Upper lobe of left lung (tissue), 4 donors: ENCODE results near the gene PUM1.

ENCODE experiments used
- POLR2A ChIP-seq, 4 donors: fragments of 450-650 bp; IDR thresholded peaks; one replicate each; pipeline ENCODE4 v1.5.1; 2016 to 2017; ENCODE audit warnings: antibody characterized with exemption in 4 of 4, mild to moderate bottlenecking in 2 of 4
- POLR2AphosphoS5 ChIP-seq, 2 donors: sonication (generic); formaldehyde crosslinking; IDR thresholded peaks; one replicate each; pipeline ENCODE4 v1.5.1; 2017; ENCODE audit warnings: antibody characterized with exemption in 2 of 2
- TF ChIP-seq, protein P1 (sequence below), 6 experiments: fragments of 450-650 bp in 4 of 6; fragments of 200-600 bp in 2 of 6; sonication (generic) in 2 of 6; IDR thresholded peaks; one replicate each; pipeline ENCODE4 v1.5.1; 2016 to 2019; ENCODE audit warnings: antibody characterized with exemption in 6 of 6

DNA sequence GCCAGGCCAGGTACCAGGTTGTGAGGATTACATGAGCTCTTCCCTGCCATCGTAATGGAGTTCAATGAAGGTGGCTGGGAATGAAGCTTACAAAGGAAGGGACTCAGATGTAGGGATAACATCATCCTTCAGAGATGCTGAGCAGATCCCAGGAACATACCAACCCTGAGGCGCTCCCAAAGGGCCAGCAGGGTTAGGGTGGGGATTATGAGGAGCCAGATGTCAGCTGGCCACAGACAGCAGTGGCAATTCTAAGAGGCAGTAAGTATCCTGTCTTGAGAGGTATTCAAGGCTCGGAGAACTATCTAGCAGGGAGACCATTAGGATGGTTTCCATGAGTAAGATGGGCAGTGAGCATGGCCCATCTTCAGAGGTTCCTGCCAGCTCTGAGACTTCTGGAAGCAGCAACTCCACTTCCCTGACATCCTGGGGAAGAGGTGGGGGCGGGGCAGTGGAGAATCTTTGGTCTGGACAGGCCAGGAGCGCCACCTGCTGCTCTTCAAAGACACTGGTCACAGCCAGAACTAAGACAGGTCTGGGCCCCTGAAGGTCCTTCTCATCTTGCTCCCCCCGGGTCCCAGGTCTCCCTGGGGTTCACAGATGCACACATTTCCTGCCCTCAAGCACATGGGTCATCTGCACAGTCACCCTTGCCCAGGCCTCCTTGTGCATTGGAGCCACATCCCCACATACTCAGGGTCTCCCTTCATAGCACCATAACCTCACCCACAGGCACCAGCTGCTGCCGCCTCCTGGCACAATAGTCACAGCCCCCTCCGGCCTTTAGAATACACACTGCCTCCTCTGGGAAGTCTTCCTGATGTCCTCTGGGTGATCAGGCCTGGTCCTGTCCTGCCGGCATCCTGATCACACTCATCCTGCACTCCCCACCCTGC, 154.2 kb downstream of the PUM1 start:
- TF ChIP-seq, protein P1, sequence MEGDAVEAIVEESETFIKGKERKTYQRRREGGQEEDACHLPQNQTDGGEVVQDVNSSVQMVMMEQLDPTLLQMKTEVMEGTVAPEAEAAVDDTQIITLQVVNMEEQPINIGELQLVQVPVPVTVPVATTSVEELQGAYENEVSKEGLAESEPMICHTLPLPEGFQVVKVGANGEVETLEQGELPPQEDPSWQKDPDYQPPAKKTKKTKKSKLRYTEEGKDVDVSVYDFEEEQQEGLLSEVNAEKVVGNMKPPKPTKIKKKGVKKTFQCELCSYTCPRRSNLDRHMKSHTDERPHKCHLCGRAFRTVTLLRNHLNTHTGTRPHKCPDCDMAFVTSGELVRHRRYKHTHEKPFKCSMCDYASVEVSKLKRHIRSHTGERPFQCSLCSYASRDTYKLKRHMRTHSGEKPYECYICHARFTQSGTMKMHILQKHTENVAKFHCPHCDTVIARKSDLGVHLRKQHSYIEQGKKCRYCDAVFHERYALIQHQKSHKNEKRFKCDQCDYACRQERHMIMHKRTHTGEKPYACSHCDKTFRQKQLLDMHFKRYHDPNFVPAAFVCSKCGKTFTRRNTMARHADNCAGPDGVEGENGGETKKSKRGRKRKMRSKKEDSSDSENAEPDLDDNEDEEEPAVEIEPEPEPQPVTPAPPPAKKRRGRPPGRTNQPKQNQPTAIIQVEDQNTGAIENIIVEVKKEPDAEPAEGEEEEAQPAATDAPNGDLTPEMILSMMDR (IDR thresholded peaks at IDR 0.05): peak; percentile 72 to 94 (median 80)
- TF ChIP-seq POLR2AphosphoS5 (IDR thresholded peaks at IDR 0.05) (no peak), POLR2A (IDR thresholded peaks at IDR 0.05) (no peak)
